A549 (cell line): ENCODE results near the gene AMOTL1. TPM values are rescaled to one million over a fixed set of nuclear protein-coding genes. Genes with fewer than 3 reads are reported as not detected.

Source experiments
- ATAC-seq, 2 experiments: fragments of 200-7000 bp in 1 of 2; fragments of >200 bp in 1 of 2; cut with Nextera tagmentation in 1 of 2; cut with Tn5 transposase in 1 of 2; 3 replicates each; pipeline versions ENCODE4 v1.8.0 to v1.9.1; 2018 to 2020; ENCODE audit warnings: mild to moderate bottlenecking in 1 of 2, moderate library complexity in 1 of 2
- CTCF ChIA-PET: fragments of 300-600 bp; sonication (Branson Sonifier 250); formaldehyde crosslinking; extraction: SDS; loops from one replicate; lab custom pipeline; 2021; ENCODE audit warnings: antibody characterized with exemption, inconsistent platforms; lab: Yijun Ruan, JAX
- POLR2A ChIA-PET: fragments of 350-600 bp; formaldehyde crosslinking; extraction: SDS; loops from one replicate; lab custom pipeline; 2021; ENCODE audit warnings: antibody characterized with exemption, inconsistent platforms; lab: Yijun Ruan, JAX
- DNase-seq, 2 experiments: peaks; one replicate each; pipeline versions ENCODE4 v3.0.0 to v3.0.0-alpha.2; 2011 to 2016; ENCODE audit warnings: low read depth in 1 of 2, low spot score in 1 of 2
- FAIRE-seq: peaks from 2 replicates; lab custom pipeline; 2011; peaks lifted over from hg19 to GRCh38; lab: Jason Lieb, UNC
- H3K27ac ChIP-seq, 2 experiments: fragments of >200 bp; sonication (Bioruptor Twin); formaldehyde crosslinking; 3 replicates each; pipeline ENCODE4 v1.5.1; 2016 to 2017
- H3K4me1 ChIP-seq: fragments of >200 bp; sonication (Bioruptor Twin); formaldehyde crosslinking; 3 replicates; pipeline ENCODE4 v1.6.1; 2016
- H3K4me2 ChIP-seq: fragments of >200 bp; sonication (Bioruptor Twin); formaldehyde crosslinking; 3 replicates; pipeline ENCODE4 v1.6.1; 2016
- H3K4me3 ChIP-seq: fragments of >200 bp; sonication (Bioruptor Twin); formaldehyde crosslinking; 3 replicates; pipeline ENCODE4 v1.5.1; 2016
- H3K9me3 ChIP-seq: fragments of >200 bp; sonication (Bioruptor Twin); formaldehyde crosslinking; 3 replicates; pipeline ENCODE4 v1.6.1; 2016
- CHD2 ChIP-seq: fragments of 150-350 bp; IDR thresholded peaks from 2 replicates; pipeline ENCODE4 v1.6.1; 2014; ENCODE audit warnings: low read length; ENCODE audit not compliant: partially characterized antibody
- CHD4 ChIP-seq: fragments of 200-600 bp; sonication (generic); IDR thresholded peaks from 2 replicates; pipeline ENCODE4 v1.6.1; 2016; ENCODE audit warnings: antibody characterized with exemption, mild to moderate bottlenecking, borderline replicate concordance
- CTCF ChIP-seq: fragments of >200 bp; sonication (Bioruptor Twin); formaldehyde crosslinking; IDR thresholded peaks from 3 replicates; pipeline ENCODE4 v1.5.1; 2016
- EHF ChIP-seq: fragments of 250-450 bp; sonication (Bioruptor Pico); IDR thresholded peaks from 2 replicates; pipeline ENCODE4 v1.5.0; 2020; ENCODE audit warnings: mild to moderate bottlenecking
- EHMT2 ChIP-seq: fragments of 200-600 bp; sonication (generic); IDR thresholded peaks from 2 replicates; pipeline ENCODE4 v1.6.1; 2016; ENCODE audit warnings: antibody characterized with exemption, low read depth, mild to moderate bottlenecking, moderate library complexity
- EP300 ChIP-seq, 2 experiments: fragments of >200 bp; sonication (Bioruptor Twin); formaldehyde crosslinking; IDR thresholded peaks; 2 replicates in 1 of 2; 3 replicates in 1 of 2; pipeline ENCODE4 v1.6.1; 2016 to 2017
- FOXS1 ChIP-seq: fragments of 250-450 bp; sonication (Bioruptor Pico); IDR thresholded peaks from 2 replicates; pipeline ENCODE4 v1.5.0; 2020; ENCODE audit warnings: mild to moderate bottlenecking, moderate library complexity
- GATA3 ChIP-seq: IDR thresholded peaks from 2 replicates; pipeline ENCODE4 v1.6.1; 2012; ENCODE audit warnings: borderline replicate concordance
- HDAC2 ChIP-seq: fragments of 200-600 bp; sonication (generic); IDR thresholded peaks from 2 replicates; pipeline ENCODE4 v1.6.1; 2016
- HOXA7 ChIP-seq: fragments of 250-450 bp; sonication (Bioruptor Pico); IDR thresholded peaks from 2 replicates; pipeline ENCODE4 v1.5.0; 2020; ENCODE audit warnings: mild to moderate bottlenecking, moderate library complexity
- HOXB5 ChIP-seq: fragments of 250-450 bp; sonication (Bioruptor Pico); IDR thresholded peaks from 2 replicates; pipeline ENCODE4 v1.5.0; 2020; ENCODE audit warnings: mild to moderate bottlenecking, moderate library complexity
- JUNB ChIP-seq: fragments of >200 bp; sonication (Bioruptor Twin); formaldehyde crosslinking; IDR thresholded peaks from 2 replicates; pipeline ENCODE4 v1.6.1; 2016
- MAX ChIP-seq: IDR thresholded peaks from 2 replicates; pipeline ENCODE4 v1.6.1; 2012
- MAZ ChIP-seq: fragments of 150-350 bp; IDR thresholded peaks from 2 replicates; pipeline ENCODE4 v1.6.1; 2014; ENCODE audit warnings: antibody characterized with exemption, low read depth, low read length, borderline replicate concordance
- MYC ChIP-seq: IDR thresholded peaks from 2 replicates; pipeline ENCODE4 v1.6.1; 2012; ENCODE audit warnings: mild to moderate bottlenecking, inconsistent platforms, low read length, improper control_type of control experiment, borderline replicate concordance
- NPAS2 ChIP-seq: fragments of 250-450 bp; sonication (Bioruptor Pico); IDR thresholded peaks from 2 replicates; pipeline ENCODE4 v1.8.0; 2022; ENCODE audit warnings: mild to moderate bottlenecking, moderate library complexity, borderline replicate concordance
- POLR2A ChIP-seq: IDR thresholded peaks from 2 replicates; pipeline ENCODE4 v1.6.1; 2012; ENCODE audit warnings: mild to moderate bottlenecking, low read length
- RAD21 ChIP-seq, 2 experiments: fragments of >200 bp in 1 of 2; sonication (Bioruptor Twin) in 1 of 2; formaldehyde crosslinking in 1 of 2; IDR thresholded peaks in 1 of 2; conservative IDR thresholded peaks in 1 of 2; 2 replicates in 1 of 2; 3 replicates in 1 of 2; pipeline ENCODE4 v1.6.1; 2012 to 2018; ENCODE audit warnings: inconsistent platforms in 1 of 2
- RNF2 ChIP-seq: fragments of 200-600 bp; sonication (generic); IDR thresholded peaks from 2 replicates; pipeline ENCODE4 v1.6.1; 2016; ENCODE audit warnings: low read depth, mild to moderate bottlenecking, antibody characterized with exemption, moderate library complexity, borderline replicate concordance
- TFCP2L1 ChIP-seq: fragments of 250-450 bp; sonication (Bioruptor Pico); IDR thresholded peaks from 2 replicates; pipeline ENCODE4 v1.5.0; 2021; ENCODE audit warnings: mild to moderate bottlenecking
- TP53 ChIP-seq: fragments of 250-450 bp; sonication (Bioruptor Pico); IDR thresholded peaks from 2 replicates; pipeline ENCODE4 v1.5.0; 2021; ENCODE audit warnings: mild to moderate bottlenecking, moderate library complexity
- ZC3H11A ChIP-seq: fragments of 450-650 bp; IDR thresholded peaks from 2 replicates; pipeline ENCODE4 v1.6.1; 2014; ENCODE audit warnings: antibody characterized with exemption, mild to moderate bottlenecking
- ZSCAN20 ChIP-seq: fragments of 250-450 bp; sonication (Bioruptor Pico); IDR thresholded peaks from 2 replicates; pipeline ENCODE4 v1.8.0; 2022; ENCODE audit warnings: mild to moderate bottlenecking, moderate library complexity
- WGBS: methylation state at CpG from one replicate; pipeline ENCODE4 v1.1.6; 2017; ENCODE audit errors: missing lambda C conversion rate; 5-methylcytosine and 5-hydroxymethylcytosine counted together
- polyA plus RNA-seq, 4 experiments: library from polyadenylated mRNA; depleted of rRNA in 3 of 4; stranded (reverse); fragments of >200 nt; fragmentation: RNase III in 1 of 4; extraction: RNeasy Plus Mini Kit Qiagen cat#74134 plus additional on column Dnase treatment in 1 of 4; gene quantifications; 2 replicates in 3 of 4; 3 replicates in 1 of 4; pipeline ENCODE4 v1.2.3, GENCODE V29; 2011 to 2017
- TF ChIP-seq, protein P1 (sequence below): fragments of >200 bp; sonication (Bioruptor Twin); formaldehyde crosslinking; IDR thresholded peaks from 3 replicates; pipeline ENCODE4 v1.6.1; 2016
- TF ChIP-seq, protein P2 (sequence below): fragments of >200 bp; sonication (Bioruptor Twin); formaldehyde crosslinking; IDR thresholded peaks from 2 replicates; pipeline ENCODE4 v1.6.1; 2016
- TF ChIP-seq, protein P3 (sequence below): fragments of 250-450 bp; sonication (Bioruptor Pico); IDR thresholded peaks from 2 replicates; pipeline ENCODE4 v1.5.0; 2020; ENCODE audit warnings: low read depth, mild to moderate bottlenecking, moderate library complexity

The AMOTL1 gene
- polyA plus RNA-seq, 2 of the 4 experiments (the other 2 are of a cell fraction): 3.9 to 12.2 TPM

DNA sequence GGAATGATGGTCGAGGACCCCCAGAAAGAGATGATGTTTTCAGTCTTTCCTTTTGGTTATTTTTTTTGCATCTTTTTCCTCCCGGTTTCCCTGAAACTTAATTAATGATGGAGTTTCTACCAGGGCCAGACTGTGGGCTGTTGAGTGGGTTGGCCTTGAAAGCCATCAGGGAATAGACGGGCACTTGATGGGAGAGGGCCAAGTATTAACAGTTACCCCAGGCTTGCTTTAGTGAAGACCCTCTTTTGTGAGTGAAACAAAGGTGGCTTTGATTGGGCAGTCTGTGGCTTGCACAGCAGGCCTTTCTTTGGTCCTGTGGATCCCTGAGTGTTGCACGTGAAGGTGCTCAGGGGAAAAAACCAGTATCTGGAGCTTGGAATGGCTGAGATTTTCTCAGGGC is 56.9 kb downstream of the AMOTL1 start (continued):
- TF ChIP-seq, protein P1, sequence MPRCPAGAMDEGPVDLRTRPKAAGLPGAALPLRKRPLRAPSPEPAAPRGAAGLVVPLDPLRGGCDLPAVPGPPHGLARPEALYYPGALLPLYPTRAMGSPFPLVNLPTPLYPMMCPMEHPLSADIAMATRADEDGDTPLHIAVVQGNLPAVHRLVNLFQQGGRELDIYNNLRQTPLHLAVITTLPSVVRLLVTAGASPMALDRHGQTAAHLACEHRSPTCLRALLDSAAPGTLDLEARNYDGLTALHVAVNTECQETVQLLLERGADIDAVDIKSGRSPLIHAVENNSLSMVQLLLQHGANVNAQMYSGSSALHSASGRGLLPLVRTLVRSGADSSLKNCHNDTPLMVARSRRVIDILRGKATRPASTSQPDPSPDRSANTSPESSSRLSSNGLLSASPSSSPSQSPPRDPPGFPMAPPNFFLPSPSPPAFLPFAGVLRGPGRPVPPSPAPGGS: no peak
- TF ChIP-seq TP53 (CRISPR knock-in tag) (no peak), CHD2 (no peak), HDAC2 (no peak), RNF2 (no peak), ZSCAN20 (CRISPR knock-in tag) (no peak), CTCF (no peak), JUNB (no peak)

GRCh38 chr11:94825481-94825880 is 57.3 kb downstream of the AMOTL1 start:
- Histone ChIP-seq H3K4me2 (no peak overlapping the region), H3K4me1 (0 out of 3 replicates have a peak, but pooled peaks cover 2% of the 10 kb centered on the region), H3K27ac (no peak overlapping the region), H3K9me3 (no peaks in the 10 kb centered on the region), H3K4me3 (no peak overlapping the region)
- 90% methylated on average over 1 of the region's 1 CpG for WGBS
- FAIRE-seq: no peak
- CTCF ChIA-PET: no interaction called here
- DNase-seq: no peak
- TF ChIP-seq GATA3 (no peak), HOXA7 (CRISPR knock-in tag) (no peak), MAX (no peak), NPAS2 (CRISPR knock-in tag) (no peak), ZC3H11A (no peak), POLR2A (no peak), MYC (no peak), HOXB5 (CRISPR knock-in tag) (no peak), CHD4 (no peak), FOXS1 (CRISPR knock-in tag) (no peak), TFCP2L1 (no peak), EP300 (IDR thresholded peaks at IDR 0.05) (no peak)
- TF ChIP-seq, protein P2, sequence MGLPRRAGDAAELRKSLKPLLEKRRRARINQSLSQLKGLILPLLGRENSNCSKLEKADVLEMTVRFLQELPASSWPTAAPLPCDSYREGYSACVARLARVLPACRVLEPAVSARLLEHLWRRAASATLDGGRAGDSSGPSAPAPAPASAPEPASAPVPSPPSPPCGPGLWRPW: no peak
- TF ChIP-seq, all 56 proteins: peak for 0
- no peak for ATAC-seq
- POLR2A ChIA-PET: no interaction called here

DNA sequence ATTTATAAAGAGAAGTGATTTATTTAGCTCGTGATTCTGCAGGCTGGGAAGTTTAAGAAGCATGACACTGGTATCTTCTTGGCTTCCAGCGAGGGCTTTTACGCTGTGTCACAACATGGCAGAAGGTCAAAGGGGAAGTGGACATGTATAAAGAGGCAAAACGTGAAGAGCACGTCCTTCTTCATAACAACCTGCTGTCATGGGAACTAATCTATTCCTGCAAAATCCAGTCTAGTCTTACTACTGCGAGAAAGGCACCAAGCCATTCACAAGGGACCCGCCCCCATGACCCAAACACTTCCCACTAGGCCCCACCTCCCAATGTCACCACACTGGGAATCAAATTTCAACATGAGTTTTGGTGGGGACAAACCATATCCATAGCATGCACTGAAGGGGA is 58.3 kb downstream of the AMOTL1 start:
- ATAC-seq: no peak
- no peaks in the 10 kb centered on the region for H3K9me3 ChIP-seq
- ChIA-PET CTCF (no interaction called here), POLR2A (no interaction called here)
- DNase-seq: no peak
- H3K27ac ChIP-seq: no peak overlapping the region
- H3K4me1 ChIP-seq: 0 out of 3 replicates have a peak, but pooled peaks cover 2% of the 10 kb centered on the region
- no peak overlapping the region for H3K4me3 ChIP-seq
- 84% methylated on average over 7 of the region's 7 CpGs for WGBS
- H3K4me2 ChIP-seq: no peak overlapping the region
- FAIRE-seq: no peak
- no peak for TF ChIP-seq EHMT2
- TF ChIP-seq, protein P3, sequence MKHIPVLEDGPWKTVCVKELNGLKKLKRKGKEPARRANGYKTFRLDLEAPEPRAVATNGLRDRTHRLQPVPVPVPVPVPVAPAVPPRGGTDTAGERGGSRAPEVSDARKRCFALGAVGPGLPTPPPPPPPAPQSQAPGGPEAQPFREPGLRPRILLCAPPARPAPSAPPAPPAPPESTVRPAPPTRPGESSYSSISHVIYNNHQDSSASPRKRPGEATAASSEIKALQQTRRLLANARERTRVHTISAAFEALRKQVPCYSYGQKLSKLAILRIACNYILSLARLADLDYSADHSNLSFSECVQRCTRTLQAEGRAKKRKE (CRISPR knock-in tag): no peak
- TF ChIP-seq MAZ: no peak
- no peak for TF ChIP-seq EHF (CRISPR knock-in tag)
- no peak for TF ChIP-seq HOXA7 (CRISPR knock-in tag)
- no peak for TF ChIP-seq ZC3H11A
- no peak for TF ChIP-seq RAD21 (conservative IDR thresholded peaks at IDR 0.05 in 1 of 2, IDR thresholded peaks at IDR 0.05 in 1 of 2)
- TF ChIP-seq POLR2A: no peak
